Rectal smooth muscle tissue (tissue), 1 donor: ENCODE measurements around the gene TSHZ2.

Source experiments
- H3K27ac ChIP-seq: one replicate; pipeline ENCODE4 v1.7.0; 2013; ENCODE audit warnings: low read depth, low read length, inconsistent platforms
- H3K27me3 ChIP-seq: one replicate; pipeline ENCODE4 v1.7.0; 2013; ENCODE audit warnings: low read length; ENCODE audit not compliant: control insufficient read depth, insufficient read depth
- H3K36me3 ChIP-seq: one replicate; pipeline ENCODE4 v1.7.0; 2013; ENCODE audit warnings: low read length; ENCODE audit not compliant: control insufficient read depth, insufficient read depth
- H3K4me1 ChIP-seq: one replicate; pipeline ENCODE4 v1.7.0; 2013; ENCODE audit warnings: low read length; ENCODE audit not compliant: control insufficient read depth, insufficient read depth
- H3K4me3 ChIP-seq: one replicate; pipeline ENCODE4 v1.7.0; 2013; ENCODE audit warnings: low read length
- H3K9ac ChIP-seq: one replicate; pipeline ENCODE4 v1.7.0; 2013; ENCODE audit warnings: low read length

TSHZ2 gene

GRCh38 chr20:53371216-53371615, 399.1 kb downstream of the TSHZ2 start:
- Histone ChIP-seq H3K27ac (no peak overlapping the region), H3K36me3 (no peaks in the 10 kb centered on the region), H3K9ac (no peak overlapping the region), H3K4me1 (no peaks in the 10 kb centered on the region), H3K4me3 (no peak overlapping the region), H3K27me3 (no peaks in the 10 kb centered on the region)

DNA sequence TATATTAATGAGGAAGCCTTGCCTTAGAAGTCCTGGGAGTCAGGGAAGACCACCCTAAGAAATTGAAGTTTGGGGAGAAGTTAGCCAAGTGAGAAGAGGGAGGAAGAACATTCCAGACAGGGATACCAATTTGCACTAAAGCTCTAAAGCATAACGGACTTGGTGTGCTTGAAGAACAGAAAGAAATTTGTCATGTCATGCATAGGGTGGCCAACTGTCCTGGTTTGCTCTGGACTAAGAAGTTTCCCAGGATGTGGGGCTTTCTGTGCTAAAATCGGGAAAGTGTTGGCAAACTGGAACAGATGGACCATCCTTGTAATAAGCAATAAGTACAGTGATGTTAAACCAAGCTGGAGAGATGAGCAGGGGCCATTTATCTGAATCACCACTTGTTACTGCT, 403.9 kb downstream of the TSHZ2 start:
- H3K36me3 ChIP-seq, result no peaks in the 10 kb centered on the region
- no peak overlapping the region for H3K27ac ChIP-seq
- no peaks in the 10 kb centered on the region for H3K27me3 ChIP-seq
- H3K4me3 ChIP-seq, result no peak overlapping the region
- H3K4me1 ChIP-seq, result no peaks in the 10 kb centered on the region
- H3K9ac ChIP-seq, result no peak overlapping the region

GRCh38 chr20:53379014-53379832, 407.1 kb downstream of the TSHZ2 start:
- Histone ChIP-seq H3K9ac (no peak overlapping the region), H3K36me3 (no peaks in the 10 kb centered on the region), H3K27ac (no peak overlapping the region), H3K4me1 (no peaks in the 10 kb centered on the region), H3K27me3 (no peaks in the 10 kb centered on the region), H3K4me3 (no peak overlapping the region)

DNA sequence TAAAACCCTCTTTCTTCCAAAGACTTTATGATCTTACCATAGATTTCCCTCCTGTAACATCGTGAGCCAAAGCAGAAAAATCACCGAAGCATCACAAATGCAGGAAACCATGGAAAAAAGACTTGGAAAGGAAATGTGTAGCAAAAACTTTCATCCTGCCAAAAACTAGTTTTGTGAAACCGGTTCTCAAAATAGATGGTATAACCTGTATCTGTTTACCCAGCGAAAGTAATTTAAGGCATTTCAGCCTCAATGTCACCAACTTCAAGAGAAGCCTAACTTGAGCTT, 407.6 kb downstream of the TSHZ2 start:
- Histone ChIP-seq H3K9ac (no peak overlapping the region), H3K4me1 (no peaks in the 10 kb centered on the region), H3K27ac (no peak overlapping the region), H3K27me3 (no peaks in the 10 kb centered on the region), H3K36me3 (no peaks in the 10 kb centered on the region), H3K4me3 (no peak overlapping the region)

GRCh38 chr20:53381568-53382262, 409.6 kb downstream of the TSHZ2 start:
- no peak overlapping the region for H3K9ac ChIP-seq
- H3K4me3 ChIP-seq, result no peak overlapping the region
- H3K27ac ChIP-seq, result no peak overlapping the region
- no peaks in the 10 kb centered on the region for H3K36me3 ChIP-seq
- no peaks in the 10 kb centered on the region for H3K4me1 ChIP-seq
- no peaks in the 10 kb centered on the region for H3K27me3 ChIP-seq

GRCh38 chr20:53382263-53382844, 410.2 kb downstream of the TSHZ2 start:
- H3K4me1 ChIP-seq, result no peaks in the 10 kb centered on the region
- H3K4me3 ChIP-seq, result no peak overlapping the region
- H3K36me3 ChIP-seq, result no peaks in the 10 kb centered on the region
- H3K9ac ChIP-seq, result no peak overlapping the region
- no peaks in the 10 kb centered on the region for H3K27me3 ChIP-seq
- no peak overlapping the region for H3K27ac ChIP-seq

GRCh38 chr20:53383916-53384315, 411.8 kb downstream of the TSHZ2 start:
- H3K27ac ChIP-seq, result peak overlapping the region; percentile 22
- no peak overlapping the region for H3K4me3 ChIP-seq
- no peaks in the 10 kb centered on the region for H3K27me3 ChIP-seq
- H3K9ac ChIP-seq, result no peak overlapping the region
- no peaks in the 10 kb centered on the region for H3K4me1 ChIP-seq
- H3K36me3 ChIP-seq, result no peaks in the 10 kb centered on the region

DNA sequence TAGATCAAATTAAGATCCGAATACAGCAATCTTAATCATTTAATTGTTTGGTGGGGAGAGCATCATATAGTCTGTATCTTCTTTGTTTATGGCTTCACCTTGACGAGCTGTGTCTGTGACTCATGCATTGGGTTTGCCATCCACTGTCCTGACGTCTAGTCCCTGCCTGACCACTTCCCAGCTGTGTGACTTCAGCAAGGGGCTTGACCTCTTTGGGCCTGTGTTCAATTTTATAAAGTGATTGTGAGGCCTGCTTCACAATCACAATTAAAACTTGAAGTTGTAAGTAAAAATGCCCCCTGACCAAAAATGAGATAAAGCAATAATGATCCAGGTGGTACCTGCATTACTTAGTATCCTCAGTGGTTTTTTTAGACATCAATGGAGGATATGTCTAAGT, 412.2 kb downstream of the TSHZ2 start:
- H3K27me3 ChIP-seq, result no peaks in the 10 kb centered on the region
- H3K36me3 ChIP-seq, result no peaks in the 10 kb centered on the region
- no peak overlapping the region for H3K9ac ChIP-seq
- H3K4me1 ChIP-seq, result no peaks in the 10 kb centered on the region
- peak overlapping the region; percentile 22 for H3K27ac ChIP-seq
- H3K4me3 ChIP-seq, result no peak overlapping the region

DNA sequence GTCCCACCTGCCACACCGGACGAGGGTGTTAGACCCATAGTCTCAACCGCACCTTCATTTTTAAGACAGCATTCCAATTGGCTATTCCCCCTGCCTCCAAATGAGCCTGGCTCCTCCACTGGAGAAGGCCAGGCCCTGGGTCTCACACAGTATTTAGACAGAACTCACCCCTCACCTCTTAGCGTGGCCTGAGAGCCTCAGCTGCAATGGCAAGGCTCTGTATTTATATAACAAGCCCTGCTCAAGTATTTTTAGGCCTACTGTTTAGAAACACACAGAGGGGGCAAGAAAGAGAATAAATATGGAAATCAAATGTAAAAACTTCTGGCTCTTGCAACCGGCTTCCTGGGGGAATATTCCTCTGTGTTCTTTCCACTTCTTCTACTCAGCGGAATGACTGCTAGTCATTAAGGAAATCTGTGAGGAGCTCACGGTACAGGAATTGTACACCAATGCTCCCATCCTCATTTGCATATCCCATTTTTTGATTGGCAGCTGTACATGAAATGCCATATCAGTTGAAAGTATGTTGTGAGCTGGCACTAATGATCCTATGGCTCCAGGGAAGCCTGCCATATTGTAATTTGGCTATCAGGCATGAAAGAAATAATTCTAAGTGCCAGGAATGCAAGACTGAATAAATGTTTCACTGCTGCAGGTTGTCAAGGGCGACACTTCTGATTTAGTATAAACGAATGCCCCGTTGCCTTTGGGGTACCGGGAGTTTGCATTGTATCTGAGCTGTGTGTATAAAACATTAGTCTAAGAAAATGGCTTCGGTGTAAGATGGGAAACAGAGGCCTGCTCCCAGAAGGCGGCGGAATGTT, 414.0 kb downstream of the TSHZ2 start:
- Histone ChIP-seq H3K4me3 (no peak overlapping the region), H3K4me1 (no peaks in the 10 kb centered on the region)

GRCh38 chr20:53387983-53388675, 416.0 kb downstream of the TSHZ2 start:
- no peak overlapping the region for H3K4me3 ChIP-seq
- H3K9ac ChIP-seq, result no peak overlapping the region
- H3K4me1 ChIP-seq, result no peaks in the 10 kb centered on the region
- H3K36me3 ChIP-seq, result no peaks in the 10 kb centered on the region
- H3K27me3 ChIP-seq, result no peaks in the 10 kb centered on the region
- H3K27ac ChIP-seq, result no peak overlapping the region

More for the DNA sequence above, 414.0 kb downstream of the TSHZ2 start:
- no peaks in the 10 kb centered on the region for H3K27me3 ChIP-seq
- no peak overlapping the region for H3K27ac ChIP-seq
- no peak overlapping the region for H3K9ac ChIP-seq
- no peaks in the 10 kb centered on the region for H3K36me3 ChIP-seq

GRCh38 chr20:53389516-53390300, 417.6 kb downstream of the TSHZ2 start:
- no peaks in the 10 kb centered on the region for H3K36me3 ChIP-seq
- H3K27me3 ChIP-seq, result no peaks in the 10 kb centered on the region
- H3K4me1 ChIP-seq, result no peaks in the 10 kb centered on the region
- no peak overlapping the region for H3K4me3 ChIP-seq
- no peak overlapping the region for H3K27ac ChIP-seq
- H3K9ac ChIP-seq, result no peak overlapping the region
